Measurements from ENCODE around the gene EEF1AKMT4.

The EEF1AKMT4 gene

GRCh38 chr3:184236033-184236410 lies 13.4 kb upstream of the EEF1AKMT4 start:
- no peak for DNase-seq

- no peak for DNase-seq
These were observed 12.8 kb upstream of the EEF1AKMT4 start for GRCh38 chr3:184236636-184237035.

- no peak for DNase-seq
These were observed 12.3 kb upstream of the EEF1AKMT4 start for GRCh38 chr3:184237211-184237610.

GRCh38 chr3:184237807-184238206 lies 11.7 kb upstream of the EEF1AKMT4 start:
- DNase-seq: no peak

GRCh38 chr3:184238246-184238818 lies 11.1 kb upstream of the EEF1AKMT4 start:
- peak in 1 of 14 donors; percentile 63 for DNase-seq

- DNase-seq: no peak
These were observed 10.3 kb upstream of the EEF1AKMT4 start for GRCh38 chr3:184239221-184239620.

- DNase-seq: no peak
These were observed 9.8 kb upstream of the EEF1AKMT4 start for GRCh38 chr3:184239708-184240107.

- DNase-seq: no peak
These were observed 8.9 kb upstream of the EEF1AKMT4 start for GRCh38 chr3:184240384-184241140.

- no peak for DNase-seq
These were observed 8.4 kb upstream of the EEF1AKMT4 start for GRCh38 chr3:184241141-184241446.

- no peak for DNase-seq
These were observed 7.8 kb upstream of the EEF1AKMT4 start for GRCh38 chr3:184241447-184242296.

- no peak for DNase-seq
These were observed 7.2 kb upstream of the EEF1AKMT4 start for GRCh38 chr3:184242297-184242685.

- DNase-seq: peak in 13 of 14 donors; percentile 10 to 85 (median 69)
These were observed 739 bp upstream of the EEF1AKMT4 start, which contains the start of gene ALG3 for GRCh38 chr3:184248454-184249411. TSS of gene ALG3 (minus strand) at chr3:184248962. CDS start at chr3:184248940, 22 bp downstream.

- peak in 12 of 14 donors; percentile 35 to 70 (median 54) for DNase-seq
These were observed 826 bp downstream of the EEF1AKMT4 start for GRCh38 chr3:184250167-184250828.

- DNase-seq: no peak
These were observed 6.0 kb downstream of the EEF1AKMT4 start for GRCh38 chr3:184255291-184256039.

- no peak for DNase-seq
These were observed 7.8 kb downstream of the EEF1AKMT4 start for GRCh38 chr3:184257083-184257915.

GRCh38 chr3:184258926-184259325 lies 9.5 kb downstream of the EEF1AKMT4 start:
- no peak for DNase-seq

- peak in 1 of 14 donors; percentile 15 for DNase-seq
These were observed 10.0 kb downstream of the EEF1AKMT4 start for GRCh38 chr3:184259396-184259877.

- DNase-seq: peak in 3 of 14 donors; percentile 19 to 45 (median 28)
These were observed 10.6 kb downstream of the EEF1AKMT4 start for GRCh38 chr3:184259878-184260723.
